A673 (cell line): ENCODE results near the gene OSBP2. TPM values are rescaled to one million over a fixed set of nuclear protein-coding genes. Genes with fewer than 3 reads are reported as not detected.

Experiments
- BruUV-seq: library from RNA; stranded (reverse); fragments of 400-500 nt; replicated peaks from 2 replicates; lab custom pipeline; 2021; lab: Mats Ljungman, UMichigan
- CTCF ChIA-PET: fragments of 300-600 bp; sonication (Branson Sonifier 250); formaldehyde crosslinking; loops from one replicate; lab custom pipeline; 2022; ENCODE audit warnings: antibody characterized with exemption; lab: Charles Lee
- POLR2A ChIA-PET: fragments of 300-600 bp; sonication (Branson Sonifier 250); formaldehyde crosslinking; loops from one replicate; lab custom pipeline; 2022; ENCODE audit warnings: antibody characterized with exemption; ENCODE audit not compliant: low non-redundant PET; lab: Charles Lee
- DNase-seq: peaks from one replicate; pipeline ENCODE4 v3.0.0-alpha.2; 2015; ENCODE audit warnings: low spot score
- H3K27ac ChIP-seq: fragments of 200-600 bp; sonication (generic); 2 replicates; pipeline ENCODE4 v1.5.1; 2016; ENCODE audit warnings: mixed run types, low read depth, mild to moderate bottlenecking, mixed read lengths, antibody characterized with exemption, low read length; ENCODE audit not compliant: poor library complexity, severe bottlenecking
- H3K27me3 ChIP-seq: fragments of 200-600 bp; sonication (generic); replicated peaks from 2 replicates; pipeline ENCODE4 v1.6.1; 2017; ENCODE audit warnings: mixed run types, low read depth, mild to moderate bottlenecking, mixed read lengths, antibody characterized with exemption, low read length; ENCODE audit not compliant: insufficient read depth, poor library complexity
- H3K36me3 ChIP-seq: fragments of 200-600 bp; sonication (generic); 2 replicates; pipeline ENCODE4 v1.6.1; 2016; ENCODE audit warnings: mixed run types, mild to moderate bottlenecking, mixed read lengths, antibody characterized with exemption, low read length; ENCODE audit not compliant: insufficient read depth, poor library complexity, severe bottlenecking
- H3K4me1 ChIP-seq: fragments of 200-600 bp; sonication (generic); 2 replicates; pipeline ENCODE4 v1.6.1; 2017; ENCODE audit warnings: mixed run types, mild to moderate bottlenecking, mixed read lengths, antibody characterized with exemption, low read length; ENCODE audit not compliant: insufficient read depth, poor library complexity, severe bottlenecking
- H3K4me3 ChIP-seq: fragments of 200-600 bp; sonication (generic); 2 replicates; pipeline ENCODE4 v1.5.1; 2016; ENCODE audit warnings: low read depth, mixed run types, mild to moderate bottlenecking, mixed read lengths, low read length; ENCODE audit not compliant: poor library complexity, severe bottlenecking
- H3K9me3 ChIP-seq: fragments of 200-600 bp; sonication (generic); 2 replicates; pipeline ENCODE4 v1.6.1; 2016; ENCODE audit warnings: mixed run types, low read depth, mild to moderate bottlenecking, mixed read lengths, antibody characterized with exemption, low read length; ENCODE audit not compliant: poor library complexity, severe bottlenecking
- CTCF ChIP-seq: fragments of 300-800, 200-600 bp; sonication (generic); conservative IDR thresholded peaks from 2 replicates; pipeline ENCODE4 v1.5.1; 2017; ENCODE audit warnings: low read depth, mild to moderate bottlenecking, antibody characterized with exemption, low read length, moderate library complexity, mixed read lengths
- EZH2 ChIP-seq: fragments of 200-600 bp; sonication (generic); IDR thresholded peaks from 2 replicates; pipeline ENCODE4 v1.6.1; 2017; ENCODE audit warnings: borderline replicate concordance, low read depth, mild to moderate bottlenecking, mixed read lengths, antibody characterized with exemption, low read length; ENCODE audit not compliant: poor library complexity, severe bottlenecking
- intact Hi-C: fragments of 100-400 bp; cut with micrococcal nuclease; formaldehyde crosslinking; loops from one replicate; pipeline ENCODE4 v1.10.0; 2022; ENCODE audit not compliant: unreplicated experiment
- total RNA-seq: library from RNA; stranded (reverse); gene quantifications from 2 replicates; pipeline ENCODE4 v1.2.3, GENCODE V29; 2021

The OSBP2 gene
- total RNA-seq, 1 experiment from 2014 or later, result 1.8 TPM

GRCh38 chr22:30843245-30843644, 148.6 kb downstream of the OSBP2 start:
- no peak for DNase-seq
- H3K4me3 ChIP-seq, result no peak overlapping the region
- no peaks in the 10 kb centered on the region for H3K9me3 ChIP-seq
- BruUV-seq, result no TSS peak
- no peaks in the 10 kb centered on the region for H3K4me1 ChIP-seq
- POLR2A ChIA-PET, result interaction anchor here (0.6 kb wide), 1 partner anchor 237 kb away, joined by 5 read pairs; no protein-coding TSS in a partner anchor
- H3K27ac ChIP-seq, result no peak overlapping the region
- no peak for TF ChIP-seq CTCF
- no peak for TF ChIP-seq EZH2
- H3K36me3 ChIP-seq, result no peaks in the 10 kb centered on the region
- no peaks in the 10 kb centered on the region for H3K27me3 ChIP-seq
- intact Hi-C loops, result no loop called here
- CTCF ChIA-PET, result no interaction called here

GRCh38 chr22:30847583-30847982, 152.9 kb downstream of the OSBP2 start:
- no peak overlapping the region for H3K27ac ChIP-seq
- H3K4me1 ChIP-seq, result no peaks in the 10 kb centered on the region
- H3K27me3 ChIP-seq, result peaks cover 8% of the 10 kb centered on the region
- ChIA-PET POLR2A (no interaction called here), CTCF (no interaction called here)
- no peak for TF ChIP-seq CTCF
- TF ChIP-seq EZH2, result no peak
- DNase-seq, result no peak
- no peaks in the 10 kb centered on the region for H3K36me3 ChIP-seq
- intact Hi-C loops, result no loop called here
- no TSS peak for BruUV-seq
- H3K4me3 ChIP-seq, result no peak overlapping the region
- no peaks in the 10 kb centered on the region for H3K9me3 ChIP-seq

DNA sequence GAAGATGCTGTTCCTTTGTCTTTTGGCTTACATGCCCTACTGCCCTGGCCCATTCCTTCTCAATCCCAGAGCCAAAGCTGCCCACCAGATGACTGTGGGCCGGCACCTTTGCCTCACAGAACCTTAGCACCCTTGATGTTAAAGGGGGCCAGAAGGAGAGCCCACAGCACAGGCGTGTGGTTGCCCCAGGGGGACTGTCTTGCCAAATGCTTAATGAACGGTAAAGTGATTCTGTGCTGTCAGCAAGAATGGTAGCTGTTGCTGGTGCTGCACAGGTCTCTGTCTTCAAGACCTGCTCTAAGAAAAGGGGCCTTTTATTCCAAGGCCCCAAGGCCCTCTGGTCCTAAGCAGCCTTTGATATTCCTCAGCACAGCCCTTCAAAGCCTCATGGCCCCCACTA, 160.6 kb downstream of the OSBP2 start:
- TF ChIP-seq EZH2 (no peak), CTCF (no peak)
- intact Hi-C loops, result no loop called here
- no peaks in the 10 kb centered on the region for H3K9me3 ChIP-seq

More for the DNA sequence above, 160.6 kb downstream of the OSBP2 start:
- Histone ChIP-seq H3K27me3 (peaks cover 8% of the 10 kb centered on the region), H3K27ac (no peak overlapping the region), H3K36me3 (no peaks in the 10 kb centered on the region), H3K4me3 (no peak overlapping the region), H3K4me1 (no peaks in the 10 kb centered on the region)
- no peak for DNase-seq
- no TSS peak for BruUV-seq
- CTCF ChIA-PET, result no interaction called here
- POLR2A ChIA-PET, result no interaction called here
